GM23248 (cell line): ENCODE results near the gene CRHR2.

Experiments
- EZH2 ChIP-seq: fragments of 200-600 bp; sonication (generic); IDR thresholded peaks from 2 replicates; pipeline ENCODE4 v1.6.1; 2018; ENCODE audit warnings: antibody characterized with exemption, mild to moderate bottlenecking; ENCODE audit not compliant: insufficient read depth, poor library complexity, severe bottlenecking
- EZH2phosphoT487 ChIP-seq: fragments of 200-600 bp; sonication (generic); IDR thresholded peaks from 2 replicates; pipeline ENCODE4 v1.6.1; 2018; ENCODE audit warnings: antibody characterized with exemption, moderate library complexity, mild to moderate bottlenecking, low read depth; ENCODE audit not compliant: insufficient read depth

- TF ChIP-seq EZH2phosphoT487 (no peak), EZH2 (no peak)
Measured at GRCh38 chr7:30706908-30707307, 24.7 kb upstream of the CRHR2 start.
